Gastrocnemius medialis (tissue), 4 donors: ENCODE results near the gene H2AZ2. TPM values are rescaled to one million over a fixed set of nuclear protein-coding genes. Genes with fewer than 3 reads are reported as not detected.
A peak's percentile ranks its signal among the peaks of the same experiment; 100 is the strongest.

Experiments used
- ATAC-seq, 2 donors: fragments of 150-250 bp; one replicate each; pipeline ENCODE4 v1.9.1; 2016
- DNase-seq, 2 donors: peaks; one replicate each; pipeline ENCODE4 v3.0.0-alpha.2; 2019
- H3K27ac ChIP-seq, 4 donors: fragments of 200-600 bp; sonication (generic); 1 replicate in 1 of 4; 2 replicates in 3 of 4; pipeline ENCODE4 v1.5.1; 2016 to 2018; ENCODE audit warnings: mild to moderate bottlenecking in 2 of 4, moderate library complexity in 1 of 4
- H3K27me3 ChIP-seq, 3 donors: fragments of 200-600 bp; sonication (generic) in 2 of 3; 1 replicate in 1 of 3; 2 replicates in 2 of 3; pipeline versions ENCODE4 v1.5.1 to v1.6.0; 2016 to 2019; ENCODE audit warnings: mild to moderate bottlenecking in 1 of 3, moderate library complexity in 1 of 3
- H3K36me3 ChIP-seq, 2 donors: fragments of 200-600 bp; sonication (generic) in 1 of 2; one replicate each; pipeline ENCODE4 v1.5.1; 2017 to 2018
- H3K4me1 ChIP-seq, 2 donors: fragments of 200-600 bp; sonication (generic) in 1 of 2; one replicate each; pipeline ENCODE4 v1.5.1; 2016 to 2017; ENCODE audit warnings: mild to moderate bottlenecking in 2 of 2
- H3K4me3 ChIP-seq, 4 donors: fragments of 200-600 bp; sonication (generic) in 3 of 4; 1 replicate in 1 of 4; 2 replicates in 3 of 4; pipeline ENCODE4 v1.5.1; 2016 to 2019; ENCODE audit warnings: mild to moderate bottlenecking in 2 of 4
- H3K9me3 ChIP-seq, 3 donors: fragments of 200-600 bp; sonication (generic) in 2 of 3; 1 replicate in 1 of 3; 2 replicates in 2 of 3; pipeline ENCODE4 v1.5.1; 2016 to 2019
- CTCF ChIP-seq, 5 experiments: fragments of 450-650 bp in 3 of 5; fragments of 200-600 bp in 2 of 5; sonication (generic) in 2 of 5; IDR thresholded peaks in 4 of 5; conservative IDR thresholded peaks in 1 of 5; 1 replicate in 4 of 5; 2 replicates in 1 of 5; pipeline ENCODE4 v1.5.1; 2016 to 2019; ENCODE audit warnings: antibody characterized with exemption in 5 of 5, mild to moderate bottlenecking in 3 of 5, moderate library complexity in 3 of 5
- POLR2A ChIP-seq, 2 donors: fragments of 450-650 bp; IDR thresholded peaks; one replicate each; pipeline ENCODE4 v1.6.1; 2017; ENCODE audit warnings: antibody characterized with exemption in 2 of 2, mild to moderate bottlenecking in 2 of 2, moderate library complexity in 2 of 2
- in situ Hi-C, 4 donors: fragments of 200-750 bp; cut with MboI; loops; one replicate each; pipeline versions ENCODE4 v1.15.0 to v1.8.0; 2017; ENCODE audit warnings: low sequenced_read_pairs in 4 of 4
- intact Hi-C: fragments of 100-400 bp; cut with DNase I; formaldehyde crosslinking; loops from one replicate; pipeline ENCODE4 v1.15.1; 2023; ENCODE audit warnings: low total_unique reads
- total RNA-seq, 4 donors: library from RNA; depleted of rRNA; stranded (reverse); fragments of >200 nt; gene quantifications; one replicate each; pipeline versions ENCODE4 v1.1.0 to v1.2.3, GENCODE V29; 2016

H2AZ2 gene
- total RNA-seq, 4 donors from 2014 or later = 83.0 to 147 (median 132) TPM

- H3K4me1 ChIP-seq = peaks cover 64 to 72% of the 10 kb centered on the region in 2 donors
- no peaks in the 10 kb centered on the region for H3K36me3 ChIP-seq
- no peaks in the 10 kb centered on the region for H3K9me3 ChIP-seq
- H3K4me3 ChIP-seq = peak overlapping the region; percentile 73 to 100 (median 88)
- peak overlapping the region; percentile 69 to 100 (median 96) for H3K27ac ChIP-seq
- TF ChIP-seq POLR2A (IDR thresholded peaks at IDR 0.05) (no peak), CTCF (IDR thresholded peaks at IDR 0.05 in 4 of 5, conservative IDR thresholded peaks at IDR 0.05 in 1 of 5) (no peak)
- H3K27me3 ChIP-seq = no peaks in the 10 kb centered on the region
- intact Hi-C loops (no loop called here), in situ Hi-C loops (no loop called here)
- DNase-seq (no peak), ATAC-seq (no peak)
Measured at GRCh38 chr7:44881610-44882009, 33.7 kb upstream of the H2AZ2 start.

GRCh38 chr7:44881066-44881600, 33.2 kb upstream of the H2AZ2 start:
- TF ChIP-seq POLR2A (IDR thresholded peaks at IDR 0.05) (no peak), CTCF (IDR thresholded peaks at IDR 0.05 in 4 of 5, conservative IDR thresholded peaks at IDR 0.05 in 1 of 5) (no peak)
- peak overlapping the region; percentile 73 to 100 (median 88) for H3K4me3 ChIP-seq
- H3K36me3 ChIP-seq = no peaks in the 10 kb centered on the region
- no peaks in the 10 kb centered on the region for H3K27me3 ChIP-seq
- intact Hi-C loops = no loop called here
- no peaks in the 10 kb centered on the region for H3K9me3 ChIP-seq
- DNase-seq = no peak
- in situ Hi-C loops = no loop called here
- no peak for ATAC-seq
- H3K27ac ChIP-seq = peak overlapping the region; percentile 69 to 100 (median 96)
- peaks cover 59 to 71% of the 10 kb centered on the region in 2 donors for H3K4me1 ChIP-seq

GRCh38 chr7:44880317-44881018, 32.6 kb upstream of the H2AZ2 start:
- peak overlapping the region; percentile 73 to 100 (median 88) for H3K4me3 ChIP-seq
- TF ChIP-seq CTCF (IDR thresholded peaks at IDR 0.05 in 4 of 5, conservative IDR thresholded peaks at IDR 0.05 in 1 of 5) (no peak), POLR2A (IDR thresholded peaks at IDR 0.05) (no peak)
- H3K27me3 ChIP-seq = no peaks in the 10 kb centered on the region
- intact Hi-C loops = no loop called here
- H3K9me3 ChIP-seq = no peaks in the 10 kb centered on the region
- no peaks in the 10 kb centered on the region for H3K36me3 ChIP-seq
- DNase-seq = no peak
- peak overlapping the region; percentile 69 to 100 (median 96) for H3K27ac ChIP-seq
- H3K4me1 ChIP-seq = peaks cover 58 to 75% of the 10 kb centered on the region in 2 donors
- ATAC-seq = no peak
- in situ Hi-C loops = no loop called here

- ATAC-seq = no peak
- intact Hi-C loops = no loop called here
- H3K4me1 ChIP-seq = peaks cover 29 to 45% of the 10 kb centered on the region in 2 donors
- TF ChIP-seq CTCF (IDR thresholded peaks at IDR 0.05 in 4 of 5, conservative IDR thresholded peaks at IDR 0.05 in 1 of 5) (no peak), POLR2A (IDR thresholded peaks at IDR 0.05) (no peak)
- no peaks in the 10 kb centered on the region for H3K36me3 ChIP-seq
- no peaks in the 10 kb centered on the region for H3K27me3 ChIP-seq
- in situ Hi-C loops = no loop called here
- no peaks in the 10 kb centered on the region for H3K9me3 ChIP-seq
- DNase-seq = no peak
- no peak overlapping the region for H3K27ac ChIP-seq
- no peak overlapping the region for H3K4me3 ChIP-seq
Measured at GRCh38 chr7:44876393-44876792, 28.5 kb upstream of the H2AZ2 start.
